Panc1 (cell line): ENCODE data around the gene BRPF1. TPM values are rescaled to one million over a fixed set of nuclear protein-coding genes. Genes with fewer than 3 reads are reported as not detected.

ENCODE experiments used
- ATAC-seq: fragments of 200-7000 bp; cut with Tn5 transposase; 2 replicates; pipeline ENCODE4 v1.9.1; 2020; ENCODE audit warnings: mild to moderate bottlenecking, moderate library complexity
- BruUV-seq: library from RNA; stranded (reverse); fragments of 400-500 nt; replicated peaks from 2 replicates; lab custom pipeline; 2021; lab: Mats Ljungman, UMichigan
- CTCF ChIA-PET: fragments of 300-600 bp; sonication (Branson Sonifier 250); formaldehyde crosslinking; loops from one replicate; lab custom pipeline; 2022; ENCODE audit warnings: antibody characterized with exemption; lab: Charles Lee
- POLR2A ChIA-PET: fragments of 300-600 bp; sonication (Branson Sonifier 250); formaldehyde crosslinking; loops from one replicate; lab custom pipeline; 2022; ENCODE audit warnings: antibody characterized with exemption; lab: Charles Lee
- DNase-seq: peaks from one replicate; pipeline ENCODE4 v3.0.0-alpha.2; 2010; ENCODE audit warnings: low read depth, low spot score
- H3K27ac ChIP-seq: 2 replicates; pipeline ENCODE4 v1.5.1; 2011; ENCODE audit warnings: mild to moderate bottlenecking, low read length, inconsistent platforms
- H3K27me3 ChIP-seq: fragments of 200-500 bp; sonication (Bioruptor generic); 2 replicates; pipeline ENCODE4 v1.6.0; 2014; ENCODE audit warnings: low read length, inconsistent platforms; ENCODE audit not compliant: control insufficient read depth, insufficient read depth
- H3K36me3 ChIP-seq: fragments of 200-500 bp; sonication (Bioruptor generic); 2 replicates; pipeline ENCODE4 v1.5.1; 2014; ENCODE audit warnings: inconsistent platforms, mild to moderate bottlenecking, low read length, moderate library complexity; ENCODE audit not compliant: control insufficient read depth, insufficient read depth
- H3K4me1 ChIP-seq: 2 replicates; pipeline ENCODE4 v1.5.1; 2011; ENCODE audit warnings: inconsistent platforms, mild to moderate bottlenecking, low read length, moderate library complexity; ENCODE audit not compliant: control insufficient read depth, insufficient read depth
- H3K4me3 ChIP-seq, 2 experiments: 2 replicates each; pipeline ENCODE4 v1.5.1; 2011 to 2012; ENCODE audit warnings: low read depth in 2 of 2, low read length in 2 of 2, mild to moderate bottlenecking in 2 of 2, inconsistent platforms in 1 of 2, moderate library complexity in 1 of 2
- H3K9me3 ChIP-seq: fragments of 200-500 bp; sonication (Bioruptor generic); 2 replicates; pipeline ENCODE4 v1.5.1; 2014; ENCODE audit warnings: low read depth, mild to moderate bottlenecking, inconsistent platforms, low read length, moderate library complexity; ENCODE audit not compliant: control insufficient read depth, insufficient read depth
- CTCF ChIP-seq: fragments of 450-650 bp; IDR thresholded peaks from 2 replicates; pipeline ENCODE4 v1.5.1; 2017; ENCODE audit warnings: mild to moderate bottlenecking
- POLR2AphosphoS5 ChIP-seq: IDR thresholded peaks from 2 replicates; pipeline ENCODE4 v1.6.1; 2012; ENCODE audit warnings: mild to moderate bottlenecking, low read depth, low read length, moderate library complexity
- REST ChIP-seq, 2 experiments: IDR thresholded peaks; 2 replicates each; pipeline ENCODE4 v1.6.1; 2011 to 2012; ENCODE audit warnings: low read depth in 2 of 2, control low read depth in 1 of 2, low read length in 1 of 2, mild to moderate bottlenecking in 1 of 2, moderate library complexity in 1 of 2; ENCODE audit not compliant: insufficient read depth in 1 of 2
- SIN3A ChIP-seq: IDR thresholded peaks from 2 replicates; pipeline ENCODE4 v1.6.1; 2012; ENCODE audit warnings: low read depth, mild to moderate bottlenecking, low read length, moderate library complexity, borderline replicate concordance; ENCODE audit not compliant: insufficient read depth
- TCF7L2 ChIP-seq: IDR thresholded peaks from 2 replicates; pipeline ENCODE4 v1.6.1; 2011; ENCODE audit warnings: mild to moderate bottlenecking, low read depth, low read length, inconsistent platforms
- in situ Hi-C: cut with HindIII; loops from 2 replicates; pipeline ENCODE4 v1.10.0; 2016; ENCODE audit warnings: low sequenced_read_pairs, low pct_unique_long_range_greater_than_20kb
- intact Hi-C: fragments of 100-400 bp; cut with micrococcal nuclease; formaldehyde crosslinking; loops from one replicate; pipeline ENCODE4 v1.10.0; 2022; ENCODE audit not compliant: unreplicated experiment
- total RNA-seq: library from RNA; stranded (reverse); gene quantifications from one replicate; pipeline ENCODE4 v1.2.1, GENCODE V29; 2021; ENCODE audit not compliant: unreplicated experiment

BRPF1 gene
- total RNA-seq, 1 experiment from 2014 or later: 17.4 TPM

DNA sequence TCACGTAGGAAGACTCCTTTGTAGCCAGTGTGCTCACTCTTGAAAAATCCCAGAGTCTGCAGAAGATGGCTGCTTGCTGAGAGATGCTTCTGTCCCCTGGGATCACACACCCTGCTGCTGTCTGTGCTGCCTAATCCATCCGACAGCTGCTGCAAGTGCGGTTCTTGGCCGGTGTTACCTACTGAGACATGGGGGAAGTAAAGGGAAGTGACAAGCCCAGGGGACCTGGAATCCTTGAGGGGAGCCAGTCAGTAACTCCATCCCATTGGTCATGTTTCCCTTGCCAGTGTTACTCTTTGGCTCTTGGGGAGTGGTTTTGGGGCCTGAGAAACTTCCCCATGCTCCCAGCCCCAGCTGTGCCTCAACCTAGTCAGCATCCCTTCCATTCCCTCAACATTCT, 36.2 kb upstream of the BRPF1 start:
- intact Hi-C loops (no loop called here), in situ Hi-C loops (no loop called here)
- DNase-seq: no peak
- Histone ChIP-seq H3K27ac (no peak overlapping the region), H3K27me3 (no peaks in the 10 kb centered on the region), H3K36me3 (peaks cover 2% of the 10 kb centered on the region; the same call in 1 of the 2 replicates), H3K4me1 (no peaks in the 10 kb centered on the region), H3K4me3 (no peak overlapping the region), H3K9me3 (no peaks in the 10 kb centered on the region)
- ChIA-PET CTCF (no interaction called here), POLR2A (no interaction called here)
- TF ChIP-seq SIN3A (no peak), TCF7L2 (no peak), POLR2AphosphoS5 (no peak), REST (IDR thresholded peaks at IDR 0.05; ENCODE audit: insufficient read depth in 1 of 2, low read depth in 2 of 2, low read length in 1 of 2) (no peak), CTCF (no peak)
- no peak for ATAC-seq
- BruUV-seq: no TSS peak

- DNase-seq: no peak
- no TSS peak for BruUV-seq
- intact Hi-C loops: no loop called here
- POLR2A ChIA-PET: no interaction called here
- in situ Hi-C loops: no loop called here
- CTCF ChIA-PET: no interaction called here
- H3K27me3 ChIP-seq: no peaks in the 10 kb centered on the region
- H3K27ac ChIP-seq: no peak overlapping the region
- H3K4me3 ChIP-seq: no peak overlapping the region
- H3K9me3 ChIP-seq: no peaks in the 10 kb centered on the region
- no peak for ATAC-seq
- no peaks in the 10 kb centered on the region for H3K4me1 ChIP-seq
- TF ChIP-seq CTCF: no peak
- TF ChIP-seq REST (IDR thresholded peaks at IDR 0.05; ENCODE audit: insufficient read depth in 1 of 2, low read depth in 2 of 2, low read length in 1 of 2): no peak
- no peak for TF ChIP-seq TCF7L2
- peaks cover 2% of the 10 kb centered on the region; the same call in 1 of the 2 replicates for H3K36me3 ChIP-seq
Observed at GRCh38 chr3:9695746-9696145, 35.8 kb upstream of the BRPF1 start.
